HepG2 (cell line): Measurements from ENCODE around the gene TASP1. TPM values are rescaled to one million over a fixed set of nuclear protein-coding genes. Genes with fewer than 3 reads are reported as not detected.

Experiments used
- ADNP ChIP-seq: sonication (generic); formaldehyde crosslinking; IDR thresholded peaks from 2 replicates; pipeline ENCODE4 v1.4.0; 2020; ENCODE audit warnings: missing genetic modification reagents
- CENPX ChIP-seq: sonication (generic); formaldehyde crosslinking; IDR thresholded peaks from 2 replicates; pipeline ENCODE4 v1.9.0; 2021; ENCODE audit warnings: mild to moderate bottlenecking, missing genetic modification reagents, moderate library complexity
- DPF2 ChIP-seq: sonication (generic); formaldehyde crosslinking; IDR thresholded peaks from 2 replicates; pipeline ENCODE4 v1.4.0; 2020; ENCODE audit warnings: mild to moderate bottlenecking, low read depth, missing genetic modification reagents, borderline replicate concordance
- FOXK1 ChIP-seq: sonication (generic); formaldehyde crosslinking; IDR thresholded peaks from 2 replicates; pipeline ENCODE4 v1.4.0; 2020; ENCODE audit warnings: low read depth, missing genetic modification reagents, borderline replicate concordance
- HDAC2 ChIP-seq: sonication (generic); formaldehyde crosslinking; IDR thresholded peaks from 2 replicates; pipeline ENCODE4 v1.4.0; 2020; ENCODE audit warnings: missing genetic modification reagents
- HMG20A ChIP-seq: IDR thresholded peaks from 2 replicates; pipeline ENCODE4 v1.6.1; 2016; ENCODE audit warnings: borderline replicate concordance
- HNF4G ChIP-seq, 2 experiments: sonication (generic) in 1 of 2; formaldehyde crosslinking in 1 of 2; IDR thresholded peaks; 2 replicates each; pipeline versions ENCODE4 v1.4.0 to v1.6.1; 2011 to 2020; ENCODE audit warnings: borderline replicate concordance in 2 of 2, low read depth in 2 of 2, mild to moderate bottlenecking in 2 of 2, low read length in 1 of 2, missing genetic modification reagents in 1 of 2, moderate library complexity in 1 of 2
- MBD4 ChIP-seq: IDR thresholded peaks from 2 replicates; pipeline ENCODE4 v1.6.1; 2012; ENCODE audit warnings: low read length, inconsistent platforms, borderline replicate concordance
- NCOA1 ChIP-seq: sonication (generic); formaldehyde crosslinking; IDR thresholded peaks from 2 replicates; pipeline ENCODE4 v1.9.0; 2021; ENCODE audit warnings: missing genetic modification reagents
- NKX3-1 ChIP-seq: sonication (generic); formaldehyde crosslinking; IDR thresholded peaks from 2 replicates; pipeline ENCODE4 v1.5.0; 2020; ENCODE audit warnings: missing genetic modification reagents
- NONO ChIP-seq, 2 experiments: fragments of 450-650 bp in 1 of 2; sonication (generic) in 1 of 2; formaldehyde crosslinking in 1 of 2; IDR thresholded peaks in 1 of 2; conservative IDR thresholded peaks in 1 of 2; 2 replicates each; pipeline versions ENCODE4 v1.6.1 to v1.8.0; 2017 to 2022; ENCODE audit warnings: mild to moderate bottlenecking in 1 of 2, missing genetic modification reagents in 1 of 2, moderate library complexity in 1 of 2
- NR3C1 ChIP-seq: sonication (generic); formaldehyde crosslinking; IDR thresholded peaks from 2 replicates; pipeline ENCODE4 v1.4.0; 2020; ENCODE audit warnings: missing genetic modification reagents
- NRL ChIP-seq: sonication (generic); formaldehyde crosslinking; IDR thresholded peaks from 2 replicates; pipeline ENCODE4 v1.5.0; 2020; ENCODE audit warnings: missing genetic modification reagents, mild to moderate bottlenecking, moderate library complexity, borderline replicate concordance
- POGZ ChIP-seq: sonication (generic); formaldehyde crosslinking; IDR thresholded peaks from 2 replicates; pipeline ENCODE4 v1.4.0; 2020; ENCODE audit warnings: mild to moderate bottlenecking, missing genetic modification reagents
- RAD21 ChIP-seq: fragments of 450-650 bp; formaldehyde crosslinking; IDR thresholded peaks from 2 replicates; pipeline ENCODE4 v1.5.0; 2020; ENCODE audit warnings: mild to moderate bottlenecking
- RFX3 ChIP-seq: IDR thresholded peaks from 2 replicates; pipeline ENCODE4 v1.6.1; 2016; ENCODE audit warnings: missing biosample characterization, missing genetic modification reagents
- SOX13 ChIP-seq, 3 experiments: fragments of 450-650 bp in 1 of 3; sonication (generic) in 1 of 3; formaldehyde crosslinking in 1 of 3; IDR thresholded peaks in 2 of 3; conservative IDR thresholded peaks in 1 of 3; 2 replicates each; pipeline versions ENCODE4 v1.5.0 to v1.6.1; 2016 to 2020; ENCODE audit warnings: antibody characterized with exemption in 1 of 3, mild to moderate bottlenecking in 1 of 3, missing compliant biosample characterization in 1 of 3, missing genetic modification reagents in 1 of 3, moderate library complexity in 1 of 3
- ZGPAT ChIP-seq: IDR thresholded peaks from 2 replicates; pipeline ENCODE4 v1.6.1; 2016; ENCODE audit warnings: mild to moderate bottlenecking
- ZNF142 ChIP-seq: sonication (generic); formaldehyde crosslinking; IDR thresholded peaks from 2 replicates; pipeline ENCODE4 v1.4.0; 2020; ENCODE audit warnings: missing genetic modification reagents
- ZNF317 ChIP-seq: sonication (generic); formaldehyde crosslinking; IDR thresholded peaks from 2 replicates; pipeline ENCODE4 v1.5.0; 2020; ENCODE audit warnings: mild to moderate bottlenecking, missing genetic modification reagents
- ZNF614 ChIP-seq: IDR thresholded peaks from 2 replicates; pipeline ENCODE4 v1.6.1; 2018; ENCODE audit warnings: missing biosample characterization, missing genetic modification reagents, inconsistent platforms, borderline replicate concordance
- ZZZ3 ChIP-seq: sonication (generic); formaldehyde crosslinking; IDR thresholded peaks from 2 replicates; pipeline ENCODE4 v1.4.0; 2020; ENCODE audit warnings: missing genetic modification reagents, mild to moderate bottlenecking, borderline replicate concordance
- polyA plus RNA-seq, 8 experiments: library from polyadenylated mRNA; depleted of rRNA in 3 of 8; stranded (reverse) in 7 of 8; unstranded in 1 of 8; fragments of >200 nt; fragmentation: Illumina TruSeq in 4 of 8; extraction: Trizol in 4 of 8; gene quantifications; 2 replicates each; pipeline versions ENCODE4 v1.2.1 to v1.2.3, GENCODE V29; 2011 to 2016; ENCODE audit warnings: low read depth in 4 of 8, missing spikeins in 1 of 8, mixed read lengths in 1 of 8; ENCODE audit not compliant: insufficient read depth in 1 of 8
- total RNA-seq, 5 experiments: library from RNA; depleted of rRNA; stranded (reverse); fragments of >200 nt; fragmentation: Illumina TruSeq; extraction: Trizol; gene quantifications; 2 replicates each; pipeline ENCODE4 v1.2.3, GENCODE V29; 2016; ENCODE audit warnings: low read depth in 1 of 5

The TASP1 gene
- total and polyA plus RNA-seq, 2 of the 13 experiments (the other 11 are each of a cell fraction or from before 2014, with no cell fraction given): 10.0 to 25.2 TPM

- TF ChIP-seq ZNF142 (no peak), ADNP (CRISPR knock-in tag) (no peak), HMG20A (CRISPR knock-in tag) (peak; percentile 59; the same call in 1 of the 2 replicates), RAD21 (peak; percentile 7; the same call in 1 of the 2 replicates), ZNF317 (peak; percentile 92), CENPX (no peak), NONO (IDR thresholded peaks at IDR 0.05) (no peak), NONO (CRISPR knock-in tag; conservative IDR thresholded peaks at IDR 0.05) (no peak; the same call in 1 of the 2 replicates), RFX3 (CRISPR knock-in tag) (no peak), FOXK1 (CRISPR knock-in tag) (no peak), ZZZ3 (CRISPR knock-in tag) (no peak), NRL (no peak), ZNF614 (CRISPR knock-in tag) (peak; percentile 17; the same call in 1 of the 2 replicates), ZGPAT (CRISPR knock-in tag) (0 out of 2 replicates have a peak, but pooled peaks have one; percentile 51), MBD4 (peak; percentile 46; the same call in 1 of the 2 replicates), POGZ (CRISPR knock-in tag) (peak; percentile 46; the same call in 1 of the 2 replicates), SOX13 (IDR thresholded peaks at IDR 0.05) (no peak), SOX13 (CRISPR knock-in tag; conservative IDR thresholded peaks at IDR 0.05 in 1 of 2, IDR thresholded peaks at IDR 0.05 in 1 of 2) (peak in 1 of 2 experiments; percentile 72; a peak in 2 of 4 replicates), HDAC2 (CRISPR knock-in tag) (peak; percentile 14; the same call in 1 of the 2 replicates), NR3C1 (CRISPR knock-in tag) (no peak), DPF2 (CRISPR knock-in tag) (peak; percentile 73; the same call in 1 of the 2 replicates), HNF4G (IDR thresholded peaks at IDR 0.05; ENCODE audit: borderline replicate concordance, low read depth, low read length) (peak; percentile 87), HNF4G (CRISPR knock-in tag; IDR thresholded peaks at IDR 0.05; ENCODE audit: borderline replicate concordance, low read depth) (no peak), NCOA1 (CRISPR knock-in tag) (no peak), NKX3-1 (CRISPR knock-in tag) (no peak)
Measured at GRCh38 chr20:13423472-13424173, 215.1 kb downstream of the TASP1 start (continued).
